ENCODE results near the gene IFIT1B. TPM values are rescaled to one million over a fixed set of nuclear protein-coding genes. Genes with fewer than 3 reads are reported as not detected.

The IFIT1B gene
- polyA plus RNA-seq, 3 donors = not detected

DNA sequence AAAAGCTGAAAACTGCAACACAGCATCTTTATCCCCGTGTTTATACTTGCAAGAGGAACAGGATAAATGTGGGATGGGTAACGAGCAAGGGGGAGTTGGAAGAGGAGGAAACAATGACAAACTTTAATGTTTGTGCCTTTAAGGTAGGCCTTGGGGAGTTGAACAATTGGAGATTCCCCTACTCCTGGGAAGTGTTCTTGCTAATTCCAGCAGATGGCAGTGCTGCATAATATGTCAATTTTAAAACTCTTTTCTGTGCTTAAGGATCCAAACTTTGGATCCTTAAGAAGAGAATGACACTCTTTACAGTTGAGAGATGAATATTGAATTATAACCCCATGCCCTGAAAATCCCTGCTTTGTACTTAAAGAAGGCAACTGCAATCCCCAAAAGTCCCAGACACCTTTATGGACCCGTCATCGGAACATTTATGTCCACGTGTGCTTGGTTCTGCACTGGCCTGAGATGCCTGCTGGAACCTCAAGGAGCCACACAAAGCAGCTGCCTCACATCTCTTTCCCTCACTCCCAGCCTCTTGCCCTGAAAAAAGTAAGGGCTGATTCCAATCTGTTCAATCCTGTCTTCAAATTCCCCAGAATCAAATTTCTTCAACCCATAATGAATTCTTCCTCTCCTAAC is 48.5 kb downstream of the IFIT1B start:
- no peaks in the 10 kb centered on the region for H3K79me2 ChIP-seq (ENCODE audit: insufficient read depth, low read length)
- intact Hi-C loops (cut with micrococcal nuclease) = loop anchor here (10.0 kb wide), 2 partner anchors 138 to 278 kb away; partner anchors contain the start of gene KIF20B (in 1 of the 2)
- 100% methylated on average over 3 of the region's 5 CpGs for WGBS (ENCODE audit: insufficient coverage)
- no peaks in the 10 kb centered on the region for H3K9me3 Mint-ChIP-seq
- H2AFZ ChIP-seq (ENCODE audit: insufficient read depth, low read depth, low read length, poor library complexity, severe bottlenecking) = no peak overlapping the region
- peak; percentile 15 to 38 (median 34) for DNase-seq
- peaks cover 0 to 2% (median 1%) of the 10 kb centered on the region in 3 donors for H3K27me3 Mint-ChIP-seq (ENCODE audit: low read depth in 3 of 3)
- H3K4me1 ChIP-seq (ENCODE audit: control insufficient read depth in 1 of 2, insufficient read depth in 2 of 2, low read length in 2 of 2) = no peaks in the 10 kb centered on the region
- no peak overlapping the region for H3K4me3 Mint-ChIP-seq
- no peak overlapping the region for H3K9ac ChIP-seq (ENCODE audit: insufficient read depth, low read length, poor library complexity, severe bottlenecking)
- H3K36me3 Mint-ChIP-seq = peaks cover 6 to 7% of the 10 kb centered on the region in 2 donors
- H4K20me1 ChIP-seq (ENCODE audit: insufficient read depth, low read length) = peaks cover 16% of the 10 kb centered on the region
- no peaks in the 10 kb centered on the region for H3K9me3 ChIP-seq (replicated peaks in 1 of 2; ENCODE audit: control insufficient read depth in 1 of 2, insufficient read depth in 1 of 2, low read length in 2 of 2)
- no peak overlapping the region for H3K4me3 ChIP-seq (replicated peaks in 1 of 3; ENCODE audit: low read depth in 2 of 3, low read length in 3 of 3)
- H3K4me1 Mint-ChIP-seq = no peaks in the 10 kb centered on the region
- peaks cover 0 to 7% of the 10 kb centered on the region in 2 donors for H3K36me3 ChIP-seq (replicated peaks in 1 of 2; ENCODE audit: control insufficient read depth in 1 of 2, insufficient read depth in 2 of 2, low read length in 2 of 2)
- no peak overlapping the region for H3K4me2 ChIP-seq (replicated peaks; ENCODE audit: extremely low read depth, low read length, poor library complexity, severe bottlenecking)
- no peak overlapping the region for H3K27ac Mint-ChIP-seq
- H3K27ac ChIP-seq (ENCODE audit: low read depth in 1 of 2, low read length in 2 of 2) = no peak overlapping the region
- TF ChIP-seq, protein P1, sequence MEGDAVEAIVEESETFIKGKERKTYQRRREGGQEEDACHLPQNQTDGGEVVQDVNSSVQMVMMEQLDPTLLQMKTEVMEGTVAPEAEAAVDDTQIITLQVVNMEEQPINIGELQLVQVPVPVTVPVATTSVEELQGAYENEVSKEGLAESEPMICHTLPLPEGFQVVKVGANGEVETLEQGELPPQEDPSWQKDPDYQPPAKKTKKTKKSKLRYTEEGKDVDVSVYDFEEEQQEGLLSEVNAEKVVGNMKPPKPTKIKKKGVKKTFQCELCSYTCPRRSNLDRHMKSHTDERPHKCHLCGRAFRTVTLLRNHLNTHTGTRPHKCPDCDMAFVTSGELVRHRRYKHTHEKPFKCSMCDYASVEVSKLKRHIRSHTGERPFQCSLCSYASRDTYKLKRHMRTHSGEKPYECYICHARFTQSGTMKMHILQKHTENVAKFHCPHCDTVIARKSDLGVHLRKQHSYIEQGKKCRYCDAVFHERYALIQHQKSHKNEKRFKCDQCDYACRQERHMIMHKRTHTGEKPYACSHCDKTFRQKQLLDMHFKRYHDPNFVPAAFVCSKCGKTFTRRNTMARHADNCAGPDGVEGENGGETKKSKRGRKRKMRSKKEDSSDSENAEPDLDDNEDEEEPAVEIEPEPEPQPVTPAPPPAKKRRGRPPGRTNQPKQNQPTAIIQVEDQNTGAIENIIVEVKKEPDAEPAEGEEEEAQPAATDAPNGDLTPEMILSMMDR (IDR thresholded peaks at IDR 0.05) = peak; percentile 78
- H3K27me3 ChIP-seq (ENCODE audit: control insufficient read depth in 2 of 2, insufficient read depth in 2 of 2, low read length in 2 of 2) = no peaks in the 10 kb centered on the region

DNA sequence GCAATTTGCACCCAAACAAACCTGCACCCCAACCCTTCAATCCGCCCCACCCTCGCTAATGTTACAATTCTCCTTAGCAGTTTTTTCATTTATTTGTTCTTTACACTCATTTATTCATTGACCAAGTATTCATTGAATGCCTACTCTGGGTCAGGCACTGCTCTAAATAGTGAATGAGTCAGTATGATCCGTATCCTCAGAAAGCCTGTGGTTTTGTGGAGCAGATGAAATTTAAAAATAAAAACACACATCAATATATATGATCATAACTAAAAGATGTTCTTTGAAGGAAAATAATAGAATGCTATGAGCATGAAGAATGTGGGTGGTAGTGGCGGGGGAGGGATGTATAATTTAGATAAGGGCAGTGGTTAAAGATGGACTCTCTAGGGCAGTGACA is 49.8 kb downstream of the IFIT1B start:
- Histone ChIP-seq H3K27ac (ENCODE audit: low read depth in 1 of 2, low read length in 2 of 2) (no peak overlapping the region), H3K4me1 (ENCODE audit: control insufficient read depth in 1 of 2, insufficient read depth in 2 of 2, low read length in 2 of 2) (no peaks in the 10 kb centered on the region), H2AFZ (ENCODE audit: insufficient read depth, low read depth, low read length, poor library complexity, severe bottlenecking) (no peak overlapping the region), H3K4me2 (replicated peaks; ENCODE audit: extremely low read depth, low read length, poor library complexity, severe bottlenecking) (no peak overlapping the region), H3K4me3 (replicated peaks in 1 of 3; ENCODE audit: low read depth in 2 of 3, low read length in 3 of 3) (no peak overlapping the region), H4K20me1 (ENCODE audit: insufficient read depth, low read length) (peaks cover 3% of the 10 kb centered on the region), H3K79me2 (ENCODE audit: insufficient read depth, low read length) (no peaks in the 10 kb centered on the region), H3K36me3 (replicated peaks in 1 of 2; ENCODE audit: control insufficient read depth in 1 of 2, insufficient read depth in 2 of 2, low read length in 2 of 2) (no peaks in the 10 kb centered on the region), H3K27me3 (ENCODE audit: control insufficient read depth in 2 of 2, insufficient read depth in 2 of 2, low read length in 2 of 2) (no peaks in the 10 kb centered on the region), H3K9ac (ENCODE audit: insufficient read depth, low read length, poor library complexity, severe bottlenecking) (no peak overlapping the region), H3K9me3 (replicated peaks in 1 of 2; ENCODE audit: control insufficient read depth in 1 of 2, insufficient read depth in 1 of 2, low read length in 2 of 2) (no peaks in the 10 kb centered on the region)
- H3K36me3 Mint-ChIP-seq = no peaks in the 10 kb centered on the region
- peak overlapping the region in 1 of 7 donors; percentile 43 for H3K27ac Mint-ChIP-seq
- no peaks in the 10 kb centered on the region for H3K9me3 Mint-ChIP-seq
- intact Hi-C loops (cut with micrococcal nuclease) = loop anchor here (10.0 kb wide), 2 partner anchors 137 to 277 kb away; partner anchors contain the start of gene KIF20B (in 1 of the 2)
- DNase-seq = no peak
- TF ChIP-seq, protein P1 (IDR thresholded peaks at IDR 0.05) = no peak
- no peaks in the 10 kb centered on the region for H3K4me1 Mint-ChIP-seq
- peaks cover 0 to 2% (median 1%) of the 10 kb centered on the region in 3 donors for H3K27me3 Mint-ChIP-seq (ENCODE audit: low read depth in 3 of 3)
- no CpG with 5 or more reads among the region's 4 CpGs for WGBS (ENCODE audit: insufficient coverage)
- H3K4me3 Mint-ChIP-seq = no peak overlapping the region
